H9 (cell line): ENCODE measurements around the gene FBXL15. TPM values are rescaled to one million over a fixed set of nuclear protein-coding genes. Genes with fewer than 3 reads are reported as not detected.

ENCODE experiments used
- DNase-seq: peaks from one replicate; pipeline ENCODE4 v3.0.0-alpha.2; 2017
- H2AFZ ChIP-seq: one replicate; pipeline ENCODE4 v1.6.1; 2013; ENCODE audit warnings: mild to moderate bottlenecking, low read length, control low read depth, moderate library complexity
- H2AK5ac ChIP-seq: 2 replicates; pipeline ENCODE4 v1.6.1; 2013; ENCODE audit warnings: low read length, control low read depth, mixed read lengths; ENCODE audit not compliant: insufficient read length
- H2BK120ac ChIP-seq: one replicate; pipeline ENCODE4 v1.6.1; 2013; ENCODE audit warnings: low read depth, mild to moderate bottlenecking, low read length, control low read depth, inconsistent platforms; ENCODE audit not compliant: poor library complexity, severe bottlenecking
- H2BK12ac ChIP-seq: 2 replicates; pipeline ENCODE4 v1.6.1; 2013; ENCODE audit warnings: low read length, control low read depth, mixed read lengths, low read depth; ENCODE audit not compliant: insufficient read length
- H2BK15ac ChIP-seq: 2 replicates; pipeline ENCODE4 v1.6.1; 2013; ENCODE audit warnings: low read depth, low read length, control low read depth
- H2BK20ac ChIP-seq: one replicate; pipeline ENCODE4 v1.6.1; 2013; ENCODE audit warnings: low read depth, mild to moderate bottlenecking, low read length, control low read depth, inconsistent platforms; ENCODE audit not compliant: poor library complexity, severe bottlenecking
- H2BK5ac ChIP-seq: 2 replicates; pipeline ENCODE4 v1.6.1; 2013; ENCODE audit warnings: low read length, control low read depth, mixed read lengths; ENCODE audit not compliant: insufficient read length
- H3K14ac ChIP-seq: 2 replicates; pipeline ENCODE4 v1.6.1; 2013; ENCODE audit warnings: low read length, control low read depth; ENCODE audit not compliant: insufficient read depth
- H3K18ac ChIP-seq: 2 replicates; pipeline ENCODE4 v1.6.1; 2013; ENCODE audit warnings: low read depth, mild to moderate bottlenecking, mixed read lengths, low read length, control low read depth; ENCODE audit not compliant: insufficient read length
- H3K23ac ChIP-seq: 2 replicates; pipeline ENCODE4 v1.6.1; 2013; ENCODE audit warnings: low read length, control low read depth, mixed read lengths, low read depth; ENCODE audit not compliant: insufficient read length
- H3K23me2 ChIP-seq: 2 replicates; pipeline ENCODE4 v1.6.1; 2013; ENCODE audit warnings: low read depth, mild to moderate bottlenecking, mixed read lengths, low read length, control low read depth; ENCODE audit not compliant: insufficient read length, poor library complexity, severe bottlenecking
- H3K27ac ChIP-seq: 2 replicates; pipeline ENCODE4 v1.5.1; 2013; ENCODE audit warnings: low read length, control low read depth, mixed read lengths, low read depth; ENCODE audit not compliant: insufficient read length
- H3K27me3 ChIP-seq: 2 replicates; pipeline ENCODE4 v1.6.1; 2013; ENCODE audit warnings: low read length, control low read depth, inconsistent platforms; ENCODE audit not compliant: insufficient read depth
- H3K4ac ChIP-seq: 2 replicates; pipeline ENCODE4 v1.6.1; 2013; ENCODE audit warnings: low read depth, mild to moderate bottlenecking, control low read depth, inconsistent platforms, low read length, moderate library complexity
- H3K4me1 ChIP-seq: 2 replicates; pipeline ENCODE4 v1.6.1; 2013; ENCODE audit warnings: low read length, control low read depth, inconsistent platforms; ENCODE audit not compliant: insufficient read depth
- H3K4me2 ChIP-seq: 2 replicates; pipeline ENCODE4 v1.6.1; 2013; ENCODE audit warnings: low read length, control low read depth, mixed read lengths; ENCODE audit not compliant: insufficient read length, insufficient read depth
- H3K56ac ChIP-seq: 2 replicates; pipeline ENCODE4 v1.6.1; 2013; ENCODE audit warnings: low read depth, mild to moderate bottlenecking, mixed read lengths, low read length, control low read depth; ENCODE audit not compliant: insufficient read length
- H3K79me1 ChIP-seq: 2 replicates; pipeline ENCODE4 v1.6.1; 2013; ENCODE audit warnings: low read depth, mild to moderate bottlenecking, moderate library complexity, low read length, control low read depth, inconsistent platforms; ENCODE audit not compliant: insufficient read depth, poor library complexity, severe bottlenecking
- H3K79me2 ChIP-seq: 2 replicates; pipeline ENCODE4 v1.6.1; 2013; ENCODE audit warnings: low read length, control low read depth, inconsistent platforms; ENCODE audit not compliant: insufficient read depth
- H3K9ac ChIP-seq: 2 replicates; pipeline ENCODE4 v1.6.1; 2013; ENCODE audit warnings: low read length, control low read depth, mixed read lengths; ENCODE audit not compliant: insufficient read length; ENCODE audit errors: extremely low read depth
- H3K9me3 ChIP-seq: one replicate; pipeline ENCODE4 v1.6.1; 2013; ENCODE audit warnings: low read depth, low read length, inconsistent platforms; ENCODE audit not compliant: control insufficient read depth
- H3T11ph ChIP-seq: one replicate; pipeline ENCODE4 v1.6.1; 2013; ENCODE audit warnings: mild to moderate bottlenecking, low read length, control low read depth, inconsistent platforms
- H4K20me1 ChIP-seq: one replicate; pipeline ENCODE4 v1.6.1; 2013; ENCODE audit not compliant: control insufficient read depth, insufficient read length, insufficient read depth
- H4K5ac ChIP-seq: 2 replicates; pipeline ENCODE4 v1.6.1; 2013; ENCODE audit warnings: low read depth, mild to moderate bottlenecking, mixed read lengths, low read length, control low read depth; ENCODE audit not compliant: insufficient read length
- H4K8ac ChIP-seq: replicated peaks from 2 replicates; pipeline ENCODE4 v1.6.1; 2013; ENCODE audit warnings: low read length, control low read depth, mixed read lengths, low read depth; ENCODE audit not compliant: insufficient read length
- H4K91ac ChIP-seq: 2 replicates; pipeline ENCODE4 v1.6.1; 2013; ENCODE audit warnings: low read depth, mild to moderate bottlenecking, moderate library complexity, mixed read lengths, low read length, control low read depth; ENCODE audit not compliant: insufficient read length
- H3K27ac Mint-ChIP-seq, 3 experiments: 2 replicates in 2 of 3; 3 replicates in 1 of 3; pipeline ENCODE4 v1.8.0; 2020 to 2021; ENCODE audit warnings: mixed read lengths in 3 of 3, mild to moderate bottlenecking in 1 of 3, moderate library complexity in 1 of 3
- H3K27me3 Mint-ChIP-seq: 2 replicates; pipeline ENCODE4 v1.8.0; 2021; ENCODE audit warnings: low read depth, mild to moderate bottlenecking, moderate library complexity, mixed read lengths
- H3K36me3 Mint-ChIP-seq, 3 experiments: 2 replicates in 2 of 3; 3 replicates in 1 of 3; pipeline ENCODE4 v1.8.0; 2020 to 2021; ENCODE audit warnings: low read depth in 3 of 3, mixed read lengths in 3 of 3; ENCODE audit not compliant: insufficient read depth in 1 of 3
- H3K4me1 Mint-ChIP-seq, 2 experiments: 2 replicates each; pipeline ENCODE4 v1.8.0; 2020; ENCODE audit warnings: mixed read lengths in 2 of 2
- H3K4me3 Mint-ChIP-seq, 2 experiments: 2 replicates in 1 of 2; 3 replicates in 1 of 2; pipeline ENCODE4 v1.8.0; 2020 to 2021; ENCODE audit warnings: mild to moderate bottlenecking in 2 of 2, mixed read lengths in 2 of 2, moderate library complexity in 1 of 2
- H3K9me3 Mint-ChIP-seq, 2 experiments: 2 replicates in 1 of 2; 3 replicates in 1 of 2; pipeline ENCODE4 v1.8.0; 2020; ENCODE audit warnings: mild to moderate bottlenecking in 2 of 2, mixed read lengths in 2 of 2, moderate library complexity in 1 of 2
- WGBS: extraction: QIAGEN DNeasy Blood & Tissue Kit; methylation state at CpG from one replicate; pipeline ENCODE4 v1.1.7; 2013; ENCODE audit warnings: missing lambda C conversion rate, low lambda C conversion rate, mixed read lengths; ENCODE audit not compliant: insufficient read length; ENCODE audit errors: extremely low coverage; 5-methylcytosine and 5-hydroxymethylcytosine counted together
- total RNA-seq: library from RNA; stranded (reverse); gene quantifications from 2 replicates; pipeline ENCODE4 v1.2.1, GENCODE V29; 2021
- TF ChIP-seq, protein P1 (sequence below): fragments of 200-600 bp; sonication (generic); conservative IDR thresholded peaks from 3 replicates; pipeline ENCODE4 v1.8.0; 2021; ENCODE audit warnings: antibody characterized with exemption, mild to moderate bottlenecking

FBXL15 gene
- total RNA-seq, 1 experiment from 2014 or later: 9.1 TPM

GRCh38 chr10:102408728-102409603, 11.7 kb upstream of the FBXL15 start:
- H3K23ac ChIP-seq: no peak overlapping the region
- DNase-seq: no peak
- no peaks in the 10 kb centered on the region for H3K79me2 ChIP-seq
- no peaks in the 10 kb centered on the region for H3K79me1 ChIP-seq
- H3K23me2 ChIP-seq: peaks cover 3% of the 10 kb centered on the region
- H3K56ac ChIP-seq: no peak overlapping the region
- H2BK120ac ChIP-seq: no peak overlapping the region
- H3K18ac ChIP-seq: no peak overlapping the region
- peaks cover 3% of the 10 kb centered on the region; the same call in 1 of the 2 replicates for H3K4me1 ChIP-seq
- peaks cover 24 to 39% of the 10 kb centered on the region in 2 experiments for H3K4me1 Mint-ChIP-seq
- H3K14ac ChIP-seq: no peak overlapping the region
- peaks cover 0 to 2% (median 2%) of the 10 kb centered on the region in 3 experiments; a peak in 2 of 7 replicates for H3K36me3 Mint-ChIP-seq
- H4K91ac ChIP-seq: no peak overlapping the region
- no peak overlapping the region for H2AFZ ChIP-seq
- no peak overlapping the region for H4K8ac ChIP-seq
- no peak overlapping the region for H2BK20ac ChIP-seq
- no CpG with 5 or more reads among the region's 103 CpGs for WGBS
- no peak overlapping the region for H2BK12ac ChIP-seq
- H2AK5ac ChIP-seq: no peak overlapping the region
- H3K27ac ChIP-seq: no peak overlapping the region
- H3K4me2 ChIP-seq: peak overlapping the region; percentile 22
- H3K27me3 Mint-ChIP-seq: peaks cover 86% of the 10 kb centered on the region
- no peak overlapping the region for H2BK5ac ChIP-seq
- peak overlapping the region; percentile 47 to 75 for H3K4me3 Mint-ChIP-seq
- H3K27ac Mint-ChIP-seq: no peak overlapping the region
- no peak overlapping the region for H2BK15ac ChIP-seq
- H3K9me3 ChIP-seq: no peaks in the 10 kb centered on the region
- peaks cover 27% of the 10 kb centered on the region; the same call in 1 of the 2 replicates for H3K27me3 ChIP-seq
- TF ChIP-seq, protein P1, sequence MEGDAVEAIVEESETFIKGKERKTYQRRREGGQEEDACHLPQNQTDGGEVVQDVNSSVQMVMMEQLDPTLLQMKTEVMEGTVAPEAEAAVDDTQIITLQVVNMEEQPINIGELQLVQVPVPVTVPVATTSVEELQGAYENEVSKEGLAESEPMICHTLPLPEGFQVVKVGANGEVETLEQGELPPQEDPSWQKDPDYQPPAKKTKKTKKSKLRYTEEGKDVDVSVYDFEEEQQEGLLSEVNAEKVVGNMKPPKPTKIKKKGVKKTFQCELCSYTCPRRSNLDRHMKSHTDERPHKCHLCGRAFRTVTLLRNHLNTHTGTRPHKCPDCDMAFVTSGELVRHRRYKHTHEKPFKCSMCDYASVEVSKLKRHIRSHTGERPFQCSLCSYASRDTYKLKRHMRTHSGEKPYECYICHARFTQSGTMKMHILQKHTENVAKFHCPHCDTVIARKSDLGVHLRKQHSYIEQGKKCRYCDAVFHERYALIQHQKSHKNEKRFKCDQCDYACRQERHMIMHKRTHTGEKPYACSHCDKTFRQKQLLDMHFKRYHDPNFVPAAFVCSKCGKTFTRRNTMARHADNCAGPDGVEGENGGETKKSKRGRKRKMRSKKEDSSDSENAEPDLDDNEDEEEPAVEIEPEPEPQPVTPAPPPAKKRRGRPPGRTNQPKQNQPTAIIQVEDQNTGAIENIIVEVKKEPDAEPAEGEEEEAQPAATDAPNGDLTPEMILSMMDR: no peak
- no peak overlapping the region for H3K9ac ChIP-seq
- H3K9me3 Mint-ChIP-seq: peaks cover 0 to 4% of the 10 kb centered on the region in 2 experiments; a peak in 1 of 5 replicates
- no peak overlapping the region for H3T11ph ChIP-seq
- H4K20me1 ChIP-seq: peaks cover 2% of the 10 kb centered on the region
- H4K5ac ChIP-seq: no peak overlapping the region
- H3K4ac ChIP-seq: no peak overlapping the region
